WI38 (cell line): ENCODE results near the gene SLC25A31.

ENCODE experiments used
- H3K4me3 ChIP-seq: 2 replicates; pipeline ENCODE4 v1.5.1; 2011; ENCODE audit warnings: low read depth, mild to moderate bottlenecking, control low read depth, low read length
- TF ChIP-seq, protein P1 (sequence below): IDR thresholded peaks from 2 replicates; pipeline ENCODE4 v1.5.1; 2012; ENCODE audit warnings: low read depth, mild to moderate bottlenecking, control low read depth, low read length

The SLC25A31 gene

DNA sequence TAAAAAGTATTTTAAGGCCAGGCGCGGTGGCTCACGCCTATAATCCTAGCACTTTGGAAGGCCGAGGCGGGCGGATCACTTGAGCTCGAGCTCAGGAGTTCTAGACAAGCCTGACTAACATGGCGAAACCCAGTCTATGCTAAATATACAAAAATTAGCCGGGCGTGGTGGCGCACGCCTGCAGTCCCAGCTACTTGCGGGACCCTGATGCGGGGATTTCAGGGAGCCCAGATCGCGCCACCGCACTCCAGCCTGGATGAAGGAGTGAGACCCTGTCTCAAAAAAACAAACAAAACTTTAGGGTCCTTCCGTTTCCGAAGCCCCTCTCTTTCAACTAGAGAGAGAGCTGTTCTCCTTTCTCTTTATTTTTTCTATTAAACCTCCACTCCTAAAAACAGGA is 1.2 kb downstream of the SLC25A31 start:
- TF ChIP-seq, protein P1, sequence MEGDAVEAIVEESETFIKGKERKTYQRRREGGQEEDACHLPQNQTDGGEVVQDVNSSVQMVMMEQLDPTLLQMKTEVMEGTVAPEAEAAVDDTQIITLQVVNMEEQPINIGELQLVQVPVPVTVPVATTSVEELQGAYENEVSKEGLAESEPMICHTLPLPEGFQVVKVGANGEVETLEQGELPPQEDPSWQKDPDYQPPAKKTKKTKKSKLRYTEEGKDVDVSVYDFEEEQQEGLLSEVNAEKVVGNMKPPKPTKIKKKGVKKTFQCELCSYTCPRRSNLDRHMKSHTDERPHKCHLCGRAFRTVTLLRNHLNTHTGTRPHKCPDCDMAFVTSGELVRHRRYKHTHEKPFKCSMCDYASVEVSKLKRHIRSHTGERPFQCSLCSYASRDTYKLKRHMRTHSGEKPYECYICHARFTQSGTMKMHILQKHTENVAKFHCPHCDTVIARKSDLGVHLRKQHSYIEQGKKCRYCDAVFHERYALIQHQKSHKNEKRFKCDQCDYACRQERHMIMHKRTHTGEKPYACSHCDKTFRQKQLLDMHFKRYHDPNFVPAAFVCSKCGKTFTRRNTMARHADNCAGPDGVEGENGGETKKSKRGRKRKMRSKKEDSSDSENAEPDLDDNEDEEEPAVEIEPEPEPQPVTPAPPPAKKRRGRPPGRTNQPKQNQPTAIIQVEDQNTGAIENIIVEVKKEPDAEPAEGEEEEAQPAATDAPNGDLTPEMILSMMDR: no peak
- H3K4me3 ChIP-seq: no peak overlapping the region

DNA sequence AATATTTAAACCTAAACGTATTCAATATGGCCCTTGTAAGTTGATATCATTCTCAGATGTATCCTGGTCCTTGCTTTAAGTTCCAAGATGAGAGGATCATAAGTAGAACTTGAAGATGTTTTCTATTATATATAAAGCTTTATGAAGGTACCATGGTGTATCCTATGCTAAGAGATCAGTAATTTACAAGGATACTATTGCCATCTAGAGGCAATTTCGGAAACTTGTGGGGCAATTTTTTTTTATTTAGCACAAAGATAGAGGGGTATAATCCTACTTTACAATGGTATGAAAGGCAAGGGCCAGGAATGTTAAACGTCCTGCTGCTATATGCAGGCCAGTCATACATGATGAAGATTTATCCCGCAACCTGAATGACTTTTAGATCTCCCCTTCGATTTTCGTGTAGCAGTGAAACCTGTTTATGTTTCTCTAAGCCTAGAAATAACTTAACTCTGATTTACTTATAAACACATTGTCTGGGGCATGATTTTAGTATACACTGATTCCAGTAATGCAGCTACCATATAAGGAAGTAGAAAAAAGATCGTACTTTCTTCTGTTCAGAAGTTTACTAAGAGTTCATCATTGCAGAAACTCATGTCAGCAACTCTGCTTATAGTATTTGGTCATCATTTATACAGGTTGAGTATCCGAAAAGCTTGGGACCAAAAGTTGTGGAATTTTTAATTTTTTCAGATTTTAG is 2.6 kb downstream of the SLC25A31 start:
- H3K4me3 ChIP-seq: 0 out of 2 replicates have a peak overlapping the region, but pooled peaks have one; percentile 23
- TF ChIP-seq, protein P1: peak; percentile 40; the same call in 1 of the 2 replicates

DNA sequence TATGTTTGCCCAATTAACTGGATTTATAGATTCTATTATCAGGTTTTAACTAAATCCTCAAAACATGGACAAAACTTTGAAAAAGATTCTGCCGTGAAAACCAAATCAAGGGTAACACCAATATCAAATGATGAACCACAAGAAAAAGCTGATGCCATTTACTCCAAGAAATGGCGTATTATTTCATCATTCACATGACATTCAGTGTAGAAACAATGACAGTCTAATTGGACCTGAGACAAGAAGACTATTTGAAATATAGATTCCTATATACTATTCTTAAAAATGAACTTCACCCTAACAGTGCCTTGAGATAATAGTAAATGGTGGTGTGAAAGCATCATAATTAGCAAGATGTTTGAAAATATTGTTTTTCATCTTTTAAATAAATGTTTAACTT is 4.8 kb downstream of the SLC25A31 start:
- TF ChIP-seq, protein P1: no peak
- no peak overlapping the region for H3K4me3 ChIP-seq

DNA sequence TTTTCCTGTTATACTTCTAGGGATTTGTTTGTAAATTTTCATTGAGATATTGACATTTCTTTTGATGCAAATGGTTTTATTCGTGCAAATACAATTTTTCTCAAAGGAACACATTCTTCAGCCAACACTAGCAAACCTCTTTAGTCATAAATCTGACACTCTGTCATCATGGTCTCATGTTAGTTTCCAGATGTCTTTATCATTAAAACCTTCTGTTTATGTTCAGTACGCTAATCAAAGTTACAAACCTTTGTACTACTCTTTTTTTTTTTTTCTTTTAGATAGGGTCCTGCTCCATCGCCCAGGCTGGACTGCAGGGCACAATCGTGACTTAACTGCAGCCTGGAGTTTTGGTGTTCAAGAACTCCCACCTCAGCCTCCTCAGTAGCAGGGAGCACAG is 7.1 kb downstream of the SLC25A31 start:
- TF ChIP-seq, protein P1: no peak
- H3K4me3 ChIP-seq: no peak overlapping the region

DNA sequence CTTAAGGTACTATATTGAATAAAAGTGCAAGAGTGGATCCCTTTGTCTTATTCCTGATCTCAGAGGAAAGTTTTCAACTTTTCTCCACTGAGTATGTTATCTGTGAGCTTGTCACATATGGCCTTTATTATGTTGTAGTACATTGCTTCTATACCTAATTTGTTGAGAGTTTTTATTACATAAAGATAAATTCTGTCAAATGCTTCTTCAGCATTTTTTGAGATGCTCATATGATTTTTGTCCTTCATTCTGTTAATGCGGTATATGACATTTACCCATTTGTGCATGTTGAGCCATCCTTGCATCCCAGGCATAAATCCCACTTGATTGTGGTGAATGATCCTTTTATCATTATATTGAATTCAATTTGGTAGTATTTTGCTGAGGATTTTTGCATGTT is 11.0 kb downstream of the SLC25A31 start:
- TF ChIP-seq, protein P1: no peak
- no peak overlapping the region for H3K4me3 ChIP-seq

DNA sequence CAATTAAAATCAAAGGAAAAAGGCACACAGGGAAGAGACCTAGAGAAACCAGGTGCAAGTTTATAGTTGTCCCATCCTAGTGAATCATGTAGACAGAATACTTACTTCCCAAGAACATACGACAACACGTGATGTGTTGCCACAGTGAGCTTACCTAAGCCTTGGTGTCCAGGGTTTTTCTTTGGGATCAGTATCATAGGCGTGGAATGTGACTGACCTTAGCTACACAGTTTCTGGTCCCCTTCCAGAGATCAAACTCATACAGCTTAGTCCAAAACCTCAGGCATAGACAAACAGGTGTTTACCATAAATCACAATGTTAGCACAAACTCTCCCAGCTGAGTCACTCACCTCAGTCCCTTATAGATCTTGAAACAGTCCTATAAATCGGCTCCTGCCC is 17.7 kb downstream of the SLC25A31 start:
- no peak overlapping the region for H3K4me3 ChIP-seq
- TF ChIP-seq, protein P1: no peak

DNA sequence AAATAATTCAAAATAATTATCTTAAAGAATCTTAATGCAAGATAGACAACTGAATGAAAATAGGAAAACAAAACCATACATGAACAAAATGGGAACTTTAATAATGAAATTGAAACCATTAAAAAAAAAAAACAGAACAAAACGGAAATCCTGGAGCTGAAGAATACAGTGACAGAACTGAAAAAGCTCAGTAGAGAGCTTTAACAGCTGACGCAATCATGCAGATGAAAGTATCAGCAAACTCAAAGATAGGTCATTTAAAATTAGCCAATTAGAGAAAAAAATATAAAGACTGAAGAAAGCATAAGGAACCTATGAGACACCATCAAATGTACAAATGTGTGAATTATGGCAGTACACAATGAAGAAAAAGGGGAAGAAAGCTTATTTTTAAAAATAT is 18.8 kb downstream of the SLC25A31 start:
- no peak overlapping the region for H3K4me3 ChIP-seq
- TF ChIP-seq, protein P1: no peak
